Naive thymus-derived CD4-positive, alpha-beta T cell (primary cell): Measurements from ENCODE around the gene ACO1. TPM values are rescaled to one million over a fixed set of nuclear protein-coding genes. Genes with fewer than 3 reads are reported as not detected.

Source experiments
- ATAC-seq: fragments of 150-1000 bp; cut with Tn5 transposase; 2 replicates; pipeline ENCODE4 v1.10.0; 2021; ENCODE audit warnings: mild to moderate bottlenecking, moderate library complexity
- CTCF ChIA-PET: fragments of 350-600 bp; sonication (Branson Sonifier 250); formaldehyde crosslinking; loops from one replicate; lab custom pipeline; 2021; ENCODE audit warnings: antibody characterized with exemption; lab: Charles Lee
- POLR2A ChIA-PET: fragments of 350-600 bp; sonication (Branson Sonifier 250); formaldehyde crosslinking; loops from one replicate; lab custom pipeline; 2021; ENCODE audit warnings: antibody characterized with exemption, inconsistent platforms; lab: Charles Lee
- DNase-seq, 9 donors: peaks; one replicate each; pipeline versions ENCODE4 v3.0.0 to v3.0.0-alpha.2; 2020 to 2022; ENCODE audit warnings: mixed read lengths in 1 of 9
- H3K27ac ChIP-seq: one replicate; pipeline ENCODE4 v1.7.0; 2013; ENCODE audit warnings: mild to moderate bottlenecking, low read depth, low read length, moderate library complexity
- H3K27me3 ChIP-seq, 2 donors: one replicate each; pipeline ENCODE4 v1.7.0; 2013; ENCODE audit warnings: low read length in 2 of 2, mild to moderate bottlenecking in 2 of 2, moderate library complexity in 2 of 2; ENCODE audit not compliant: control insufficient read depth in 2 of 2, insufficient read depth in 2 of 2
- H3K36me3 ChIP-seq, 3 experiments: 1 replicate in 2 of 3; 2 replicates in 1 of 3; pipeline ENCODE4 v1.7.0; 2013; ENCODE audit warnings: low read length in 3 of 3, mild to moderate bottlenecking in 3 of 3, moderate library complexity in 1 of 3; ENCODE audit not compliant: insufficient read depth in 3 of 3, control insufficient read depth in 2 of 3
- H3K4me1 ChIP-seq, 2 donors: one replicate each; pipeline ENCODE4 v1.7.0; 2013; ENCODE audit warnings: low read length in 2 of 2, mild to moderate bottlenecking in 2 of 2, moderate library complexity in 1 of 2; ENCODE audit not compliant: control insufficient read depth in 2 of 2, insufficient read depth in 2 of 2
- H3K4me3 ChIP-seq: 2 replicates; pipeline ENCODE4 v1.7.0; 2013; ENCODE audit warnings: mild to moderate bottlenecking, low read length
- H3K9me3 ChIP-seq, 3 experiments: 1 replicate in 2 of 3; 2 replicates in 1 of 3; pipeline ENCODE4 v1.7.0; 2013; ENCODE audit warnings: low read length in 3 of 3; ENCODE audit not compliant: control insufficient read depth in 2 of 3
- H3K27ac Mint-ChIP-seq, 9 donors: one replicate each; pipeline ENCODE4 v1.8.0; 2020 to 2022; ENCODE audit warnings: mixed read lengths in 9 of 9, mild to moderate bottlenecking in 8 of 9, moderate library complexity in 5 of 9, inconsistent platforms in 2 of 9
- H3K27me3 Mint-ChIP-seq, 5 donors: one replicate each; pipeline ENCODE4 v1.8.0; 2021 to 2022; ENCODE audit warnings: mixed read lengths in 5 of 5, mild to moderate bottlenecking in 1 of 5
- H3K36me3 Mint-ChIP-seq, 5 donors: one replicate each; pipeline ENCODE4 v1.8.0; 2020 to 2022; ENCODE audit warnings: mixed read lengths in 5 of 5, mild to moderate bottlenecking in 3 of 5, inconsistent platforms in 1 of 5
- H3K4me1 Mint-ChIP-seq, 7 donors: one replicate each; pipeline ENCODE4 v1.8.0; 2020 to 2022; ENCODE audit warnings: mixed read lengths in 7 of 7, mild to moderate bottlenecking in 3 of 7, inconsistent platforms in 1 of 7
- H3K4me3 Mint-ChIP-seq, 10 donors: one replicate each; pipeline ENCODE4 v1.8.0; 2020 to 2022; ENCODE audit warnings: mild to moderate bottlenecking in 10 of 10, mixed read lengths in 10 of 10, moderate library complexity in 6 of 10, inconsistent platforms in 2 of 10
- H3K9me3 Mint-ChIP-seq, 11 donors: one replicate each; pipeline ENCODE4 v1.8.0; 2020 to 2022; ENCODE audit warnings: mixed read lengths in 11 of 11, mild to moderate bottlenecking in 4 of 11, inconsistent platforms in 1 of 11, moderate library complexity in 1 of 11
- intact Hi-C, 2 donors: fragments of 100-400 bp; cut with micrococcal nuclease; formaldehyde crosslinking; loops; one replicate each; pipeline ENCODE4 v1.15.1; 2023
- polyA plus RNA-seq, 2 donors: library from polyadenylated mRNA; unstranded; fragments of 300-500 nt; fragmentation: Illumina TruSeq; gene quantifications; one replicate each; pipeline ENCODE4 v1.2.3, GENCODE V29; 2021
- total RNA-seq, 6 experiments: library from RNA in 5 of 6; stranded (reverse) in 5 of 6; gene quantifications; 1 replicate in 5 of 6; 2 replicates in 1 of 6; pipeline ENCODE4 v1.2.3 and lab custom pipeline; 2021 to 2026

The ACO1 gene
- total and polyA plus RNA-seq, 7 experiments from 2014 or later = 4.7 to 12.3 (median 9.6) TPM

GRCh38 chr9:32360983-32361673 lies 23.3 kb upstream of the ACO1 start:
- ChIA-PET POLR2A (no interaction called here), CTCF (no interaction called here)
- H3K27me3 Mint-ChIP-seq = peaks cover 3 to 17% (median 15%) of the 10 kb centered on the region in 5 donors
- no peaks in the 10 kb centered on the region for H3K9me3 ChIP-seq
- no peak overlapping the region for H3K4me3 ChIP-seq
- intact Hi-C loops = no loop called here
- H3K9me3 Mint-ChIP-seq = no peaks in the 10 kb centered on the region
- no peak overlapping the region for H3K27ac Mint-ChIP-seq
- H3K4me3 Mint-ChIP-seq = no peak overlapping the region
- H3K36me3 ChIP-seq = no peaks in the 10 kb centered on the region
- DNase-seq (no peak), ATAC-seq (no peak)
- no peak overlapping the region for H3K27ac ChIP-seq
- no peaks in the 10 kb centered on the region for H3K4me1 ChIP-seq
- no peaks in the 10 kb centered on the region for H3K4me1 Mint-ChIP-seq
- H3K36me3 Mint-ChIP-seq = no peaks in the 10 kb centered on the region
- H3K27me3 ChIP-seq = peaks cover 0 to 7% of the 10 kb centered on the region in 2 donors

GRCh38 chr9:32371279-32371678 lies 13.2 kb upstream of the ACO1 start:
- no peaks in the 10 kb centered on the region for H3K4me1 ChIP-seq
- DNase-seq (no peak), ATAC-seq (no peak)
- no peaks in the 10 kb centered on the region for H3K4me1 Mint-ChIP-seq
- H3K36me3 ChIP-seq = no peaks in the 10 kb centered on the region
- peaks cover 0 to 10% (median 2%) of the 10 kb centered on the region in 11 donors for H3K9me3 Mint-ChIP-seq
- no peaks in the 10 kb centered on the region for H3K27me3 ChIP-seq
- no peak overlapping the region for H3K4me3 Mint-ChIP-seq
- H3K27ac ChIP-seq = no peak overlapping the region
- CTCF ChIA-PET = no interaction called here
- no peak overlapping the region for H3K27ac Mint-ChIP-seq
- POLR2A ChIA-PET = no interaction called here
- no peaks in the 10 kb centered on the region for H3K9me3 ChIP-seq
- intact Hi-C loops = no loop called here
- H3K4me3 ChIP-seq = no peak overlapping the region
- no peaks in the 10 kb centered on the region for H3K36me3 Mint-ChIP-seq
- H3K27me3 Mint-ChIP-seq = peaks cover 0 to 12% (median 0%) of the 10 kb centered on the region in 5 donors

GRCh38 chr9:32371679-32372078 lies 12.8 kb upstream of the ACO1 start:
- Histone ChIP-seq H3K9me3 (no peaks in the 10 kb centered on the region), H3K36me3 (no peaks in the 10 kb centered on the region), H3K27ac (no peak overlapping the region), H3K27me3 (no peaks in the 10 kb centered on the region), H3K4me3 (no peak overlapping the region), H3K4me1 (no peaks in the 10 kb centered on the region)
- H3K27me3 Mint-ChIP-seq = peaks cover 0 to 12% (median 0%) of the 10 kb centered on the region in 5 donors
- POLR2A ChIA-PET = no interaction called here
- H3K4me3 Mint-ChIP-seq = no peak overlapping the region
- H3K36me3 Mint-ChIP-seq = no peaks in the 10 kb centered on the region
- peaks cover 0 to 10% (median 2%) of the 10 kb centered on the region in 11 donors for H3K9me3 Mint-ChIP-seq
- DNase-seq (no peak), ATAC-seq (no peak)
- intact Hi-C loops = no loop called here
- no peak overlapping the region for H3K27ac Mint-ChIP-seq
- no peaks in the 10 kb centered on the region for H3K4me1 Mint-ChIP-seq
- CTCF ChIA-PET = no interaction called here

- Histone ChIP-seq H3K4me3 (no peak overlapping the region), H3K4me1 (peaks cover 0 to 7% of the 10 kb centered on the region in 2 donors), H3K27ac (no peak overlapping the region), H3K36me3 (no peaks in the 10 kb centered on the region), H3K9me3 (no peaks in the 10 kb centered on the region), H3K27me3 (no peaks in the 10 kb centered on the region)
- CTCF ChIA-PET = interaction anchor here (1.4 to 5.4 kb wide), 2 partner anchors 150 to 201 kb away, joined by 4 to 261 read pairs; partner anchors contain the start of genes NDUFB6 and RIGI
- POLR2A ChIA-PET = no interaction called here
- Mint-ChIP-seq H3K36me3 (no peaks in the 10 kb centered on the region), H3K27ac (peak overlapping the region in 1 of 9 donors; percentile 51), H3K4me3 (no peak overlapping the region), H3K4me1 (peaks cover 4 to 11% (median 9%) of the 10 kb centered on the region in 7 donors), H3K9me3 (peaks cover 0 to 2% (median 0%) of the 10 kb centered on the region in 11 donors), H3K27me3 (peaks cover 0 to 17% (median 3%) of the 10 kb centered on the region in 5 donors)
- DNase-seq (no peak), ATAC-seq (no peak)
- intact Hi-C loops = loop anchor here in 1 of 2 donors (5.0 kb wide), 1 partner anchor 326 kb away; no protein-coding TSS in a partner anchor
Measured at GRCh38 chr9:32376285-32376684, 8.2 kb upstream of the ACO1 start.

- DNase-seq (peak in 7 of 9 donors; percentile 36 to 69 (median 57)), ATAC-seq (peak; percentile 87)
- no peak overlapping the region for H3K4me3 ChIP-seq
- POLR2A ChIA-PET = interaction anchor here (0.7 to 2.2 kb wide), 5 partner anchors 23 to 201 kb away, joined by 3 to 13 read pairs (median 9); partner anchors contain the start of gene NDUFB6
- H3K27ac ChIP-seq = no peak overlapping the region
- Mint-ChIP-seq H3K4me1 (peaks cover 8 to 13% (median 11%) of the 10 kb centered on the region in 7 donors), H3K27me3 (peaks cover 0 to 32% (median 9%) of the 10 kb centered on the region in 5 donors), H3K4me3 (peak overlapping the region in 2 of 10 donors; percentile 5 to 38), H3K27ac (peak overlapping the region in 5 of 9 donors; percentile 17 to 67 (median 47)), H3K9me3 (no peaks in the 10 kb centered on the region), H3K36me3 (no peaks in the 10 kb centered on the region)
- CTCF ChIA-PET = interaction anchor here (0.7 to 5.4 kb wide), 29 partner anchors 11 to 595 kb away, joined by 3 to 261 read pairs (median 6); partner anchors contain the start of genes NDUFB6, RIGI, SMIM27 and TOPORS
- peaks cover under 1 to 8% of the 10 kb centered on the region in 2 donors for H3K4me1 ChIP-seq
- no peaks in the 10 kb centered on the region for H3K36me3 ChIP-seq
- no peaks in the 10 kb centered on the region for H3K9me3 ChIP-seq
- no peaks in the 10 kb centered on the region for H3K27me3 ChIP-seq
- intact Hi-C loops = loop anchor here (1.0 to 5.0 kb wide), 3 partner anchors 54 to 590 kb away; no protein-coding TSS in a partner anchor
Measured at GRCh38 chr9:32378496-32378895, 5.9 kb upstream of the ACO1 start.

- POLR2A ChIA-PET = interaction anchor here (0.7 to 2.2 kb wide), 8 partner anchors 22 to 200 kb away, joined by 3 to 13 read pairs (median 4); partner anchors contain the start of gene NDUFB6
Measured at GRCh38 chr9:32378993-32379729, 5.3 kb upstream of the ACO1 start.

More at GRCh38 chr9:32378993-32379729, 5.3 kb upstream of the ACO1 start:
- Mint-ChIP-seq H3K9me3 (no peaks in the 10 kb centered on the region), H3K36me3 (no peaks in the 10 kb centered on the region), H3K4me1 (peaks cover 11 to 19% (median 16%) of the 10 kb centered on the region in 7 donors), H3K4me3 (peak overlapping the region in 4 of 10 donors; percentile 15 to 49 (median 36)), H3K27ac (peak overlapping the region in 8 of 9 donors; percentile 1 to 83 (median 32)), H3K27me3 (peaks cover 0 to 37% (median 9%) of the 10 kb centered on the region in 5 donors)
- Histone ChIP-seq H3K27ac (no peak overlapping the region), H3K27me3 (no peaks in the 10 kb centered on the region), H3K4me3 (no peak overlapping the region), H3K4me1 (peaks cover 5 to 13% of the 10 kb centered on the region in 2 donors), H3K36me3 (no peaks in the 10 kb centered on the region), H3K9me3 (no peaks in the 10 kb centered on the region)
- peak; percentile 90 for ATAC-seq
- DNase-seq = peak in 7 of 9 donors; percentile 49 to 78 (median 68)
- intact Hi-C loops = loop anchor here (1.0 to 5.0 kb wide), 9 partner anchors 53 to 622 kb away; partner anchors contain the start of genes RIGI (in 2 of the 2), SMIM27 (in 2 of the 2), TOPORS (in 2 of the 2) and APTX (in 1 of the 2)
- CTCF ChIA-PET = interaction anchor here (0.6 to 5.4 kb wide), 33 partner anchors 9 to 1080 kb away, joined by 3 to 261 read pairs (median 6); partner anchors contain the start of genes NDUFB6, RIGI, SMIM27 and TOPORS
